Mononuclear cell (primary cell): ENCODE results near the gene PRKCA. TPM values are rescaled to one million over a fixed set of nuclear protein-coding genes. Genes with fewer than 3 reads are reported as not detected.
"Not testable (repeated sequence)": the region's sequence is repeated elsewhere in the genome, so short reads cannot be mapped to it uniquely, and the experiment has no call there.

Source experiments
- H3K27me3 ChIP-seq: 2 replicates; pipeline ENCODE4 v1.6.0; 2011; ENCODE audit warnings: low read length, control low read depth; ENCODE audit not compliant: insufficient read depth
- H3K4me1 ChIP-seq: 2 replicates; pipeline ENCODE4 v1.5.1; 2011; ENCODE audit warnings: mild to moderate bottlenecking, low read length, control low read depth; ENCODE audit not compliant: insufficient read depth
- H3K4me3 ChIP-seq: 2 replicates; pipeline ENCODE4 v1.5.1; 2011; ENCODE audit warnings: mild to moderate bottlenecking, low read length, moderate library complexity
- H3K9me3 ChIP-seq: 2 replicates; pipeline ENCODE4 v1.5.1; 2011; ENCODE audit warnings: low read depth, mild to moderate bottlenecking, control low read depth, low read length
- total RNA-seq: library from RNA; depleted of rRNA; stranded (reverse); fragments of >200 nt; gene quantifications from one replicate; pipeline ENCODE4 v1.2.3, GENCODE V29; 2012

The PRKCA gene
- 35.6 TPM for total RNA-seq

GRCh38 chr17:66301864-66302741, at the start of gene PRKCA:
Gene PRKCA, plus strand, starts transcription at chr17:66302613.
- H3K4me3 ChIP-seq: peak within 1 kb of the TSS; percentile 60
- H3K27me3 ChIP-seq: peaks cover 11% of the 10 kb centered on the region
- H3K9me3 ChIP-seq: no peaks in the 10 kb centered on the region
- peaks cover 22% of the 10 kb centered on the region for H3K4me1 ChIP-seq

- H3K27me3 ChIP-seq, H3K9me3 ChIP-seq, H3K4me3 ChIP-seq, H3K4me1 ChIP-seq: not testable (repeated sequence)
Observed at GRCh38 chr17:66253458-66253857, 49.0 kb upstream of the PRKCA start.

- Histone ChIP-seq H3K4me1 (no peaks in the 10 kb centered on the region), H3K27me3 (no peaks in the 10 kb centered on the region), H3K9me3 (no peaks in the 10 kb centered on the region), H3K4me3 (no peak overlapping the region)
Observed at GRCh38 chr17:66255112-66255511, 47.3 kb upstream of the PRKCA start.

GRCh38 chr17:66255527-66255971, 46.9 kb upstream of the PRKCA start:
- no peaks in the 10 kb centered on the region for H3K27me3 ChIP-seq
- H3K9me3 ChIP-seq: no peaks in the 10 kb centered on the region
- H3K4me1 ChIP-seq: no peaks in the 10 kb centered on the region
- H3K4me3 ChIP-seq: no peak overlapping the region

GRCh38 chr17:66260275-66260674, 42.1 kb upstream of the PRKCA start:
- Histone ChIP-seq H3K27me3 (no peaks in the 10 kb centered on the region), H3K4me3 (no peak overlapping the region), H3K9me3 (no peaks in the 10 kb centered on the region), H3K4me1 (no peaks in the 10 kb centered on the region)

GRCh38 chr17:66260688-66261087, 41.7 kb upstream of the PRKCA start:
- Histone ChIP-seq H3K9me3 (no peaks in the 10 kb centered on the region), H3K27me3 (no peaks in the 10 kb centered on the region), H3K4me3 (no peak overlapping the region), H3K4me1 (no peaks in the 10 kb centered on the region)

GRCh38 chr17:66262767-66263166, 39.6 kb upstream of the PRKCA start:
- no peaks in the 10 kb centered on the region for H3K27me3 ChIP-seq
- no peaks in the 10 kb centered on the region for H3K4me1 ChIP-seq
- no peak overlapping the region for H3K4me3 ChIP-seq
- H3K9me3 ChIP-seq: no peaks in the 10 kb centered on the region

GRCh38 chr17:66264696-66265095, 37.7 kb upstream of the PRKCA start:
- H3K27me3 ChIP-seq: no peaks in the 10 kb centered on the region
- no peaks in the 10 kb centered on the region for H3K4me1 ChIP-seq
- H3K9me3 ChIP-seq: no peaks in the 10 kb centered on the region
- H3K4me3 ChIP-seq: no peak overlapping the region

GRCh38 chr17:66268247-66268927, 34.0 kb upstream of the PRKCA start:
- H3K4me3 ChIP-seq: no peak overlapping the region
- no peaks in the 10 kb centered on the region for H3K9me3 ChIP-seq
- H3K4me1 ChIP-seq: no peaks in the 10 kb centered on the region
- H3K27me3 ChIP-seq: no peaks in the 10 kb centered on the region

- Histone ChIP-seq H3K27me3 (no peaks in the 10 kb centered on the region), H3K9me3 (no peaks in the 10 kb centered on the region), H3K4me3 (no peak overlapping the region), H3K4me1 (no peaks in the 10 kb centered on the region)
Observed at GRCh38 chr17:66270106-66270505, 32.3 kb upstream of the PRKCA start.

GRCh38 chr17:66271512-66271911, 30.9 kb upstream of the PRKCA start:
- Histone ChIP-seq H3K27me3 (no peaks in the 10 kb centered on the region), H3K4me3 (no peak overlapping the region), H3K9me3 (no peaks in the 10 kb centered on the region), H3K4me1 (no peaks in the 10 kb centered on the region)

GRCh38 chr17:66272811-66273585, 29.4 kb upstream of the PRKCA start:
- Histone ChIP-seq H3K9me3 (no peaks in the 10 kb centered on the region), H3K27me3 (no peaks in the 10 kb centered on the region), H3K4me1 (no peaks in the 10 kb centered on the region), H3K4me3 (no peak overlapping the region)

- Histone ChIP-seq H3K4me3 (no peak overlapping the region), H3K9me3 (no peaks in the 10 kb centered on the region), H3K4me1 (no peaks in the 10 kb centered on the region), H3K27me3 (no peaks in the 10 kb centered on the region)
Observed at GRCh38 chr17:66273586-66273848, 28.9 kb upstream of the PRKCA start.

GRCh38 chr17:66275651-66276050, 26.8 kb upstream of the PRKCA start:
- Histone ChIP-seq H3K4me3 (no peak overlapping the region), H3K4me1 (no peaks in the 10 kb centered on the region), H3K27me3 (no peaks in the 10 kb centered on the region), H3K9me3 (no peaks in the 10 kb centered on the region)

- no peaks in the 10 kb centered on the region for H3K4me1 ChIP-seq
- no peak overlapping the region for H3K4me3 ChIP-seq
- no peaks in the 10 kb centered on the region for H3K27me3 ChIP-seq
- H3K9me3 ChIP-seq: no peaks in the 10 kb centered on the region
Observed at GRCh38 chr17:66276328-66276937, 26.0 kb upstream of the PRKCA start.
